Measurements from ENCODE around the gene DLG4. TPM values are rescaled to one million over a fixed set of nuclear protein-coding genes. Genes with fewer than 3 reads are reported as not detected.

The DLG4 gene
- total RNA-seq, 1 donor from 2014 or later: 44.3 TPM

- TF ChIP-seq, protein P1, sequence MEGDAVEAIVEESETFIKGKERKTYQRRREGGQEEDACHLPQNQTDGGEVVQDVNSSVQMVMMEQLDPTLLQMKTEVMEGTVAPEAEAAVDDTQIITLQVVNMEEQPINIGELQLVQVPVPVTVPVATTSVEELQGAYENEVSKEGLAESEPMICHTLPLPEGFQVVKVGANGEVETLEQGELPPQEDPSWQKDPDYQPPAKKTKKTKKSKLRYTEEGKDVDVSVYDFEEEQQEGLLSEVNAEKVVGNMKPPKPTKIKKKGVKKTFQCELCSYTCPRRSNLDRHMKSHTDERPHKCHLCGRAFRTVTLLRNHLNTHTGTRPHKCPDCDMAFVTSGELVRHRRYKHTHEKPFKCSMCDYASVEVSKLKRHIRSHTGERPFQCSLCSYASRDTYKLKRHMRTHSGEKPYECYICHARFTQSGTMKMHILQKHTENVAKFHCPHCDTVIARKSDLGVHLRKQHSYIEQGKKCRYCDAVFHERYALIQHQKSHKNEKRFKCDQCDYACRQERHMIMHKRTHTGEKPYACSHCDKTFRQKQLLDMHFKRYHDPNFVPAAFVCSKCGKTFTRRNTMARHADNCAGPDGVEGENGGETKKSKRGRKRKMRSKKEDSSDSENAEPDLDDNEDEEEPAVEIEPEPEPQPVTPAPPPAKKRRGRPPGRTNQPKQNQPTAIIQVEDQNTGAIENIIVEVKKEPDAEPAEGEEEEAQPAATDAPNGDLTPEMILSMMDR (IDR thresholded peaks at IDR 0.05; ENCODE audit: unreplicated experiment): no peak
- H3K4me3 Mint-ChIP-seq (ENCODE audit: unreplicated experiment): no peak overlapping the region
- peaks cover 15% of the 10 kb centered on the region for H3K4me1 Mint-ChIP-seq (ENCODE audit: unreplicated experiment)
- H3K27me3 Mint-ChIP-seq (ENCODE audit: unreplicated experiment): peaks cover 24% of the 10 kb centered on the region
- H3K36me3 Mint-ChIP-seq (ENCODE audit: low read depth, unreplicated experiment): peaks cover 40% of the 10 kb centered on the region
- no peak overlapping the region for H3K27ac Mint-ChIP-seq (ENCODE audit: unreplicated experiment)
- no peaks in the 10 kb centered on the region for H3K9me3 Mint-ChIP-seq (ENCODE audit: unreplicated experiment)
- DNase-seq (ENCODE audit: low spot score): no peak
Measured at GRCh38 chr17:7224661-7225111, 5.0 kb upstream of the DLG4 start.

GRCh38 chr17:7224110-7224509 lies 4.5 kb upstream of the DLG4 start:
- H3K4me3 Mint-ChIP-seq (ENCODE audit: unreplicated experiment): peak overlapping the region; percentile 73
- TF ChIP-seq, protein P1 (IDR thresholded peaks at IDR 0.05; ENCODE audit: unreplicated experiment): no peak
- H3K27me3 Mint-ChIP-seq (ENCODE audit: unreplicated experiment): peaks cover 28% of the 10 kb centered on the region
- H3K4me1 Mint-ChIP-seq (ENCODE audit: unreplicated experiment): peaks cover 19% of the 10 kb centered on the region
- H3K36me3 Mint-ChIP-seq (ENCODE audit: low read depth, unreplicated experiment): peaks cover 35% of the 10 kb centered on the region
- no peak for DNase-seq (ENCODE audit: low spot score)
- H3K9me3 Mint-ChIP-seq (ENCODE audit: unreplicated experiment): no peaks in the 10 kb centered on the region
- H3K27ac Mint-ChIP-seq (ENCODE audit: unreplicated experiment): peak overlapping the region; percentile 19

GRCh38 chr17:7223375-7223774 lies 3.7 kb upstream of the DLG4 start:
- no peak for DNase-seq (ENCODE audit: low spot score)
- no peaks in the 10 kb centered on the region for H3K9me3 Mint-ChIP-seq (ENCODE audit: unreplicated experiment)
- peaks cover 28% of the 10 kb centered on the region for H3K36me3 Mint-ChIP-seq (ENCODE audit: low read depth, unreplicated experiment)

DNA sequence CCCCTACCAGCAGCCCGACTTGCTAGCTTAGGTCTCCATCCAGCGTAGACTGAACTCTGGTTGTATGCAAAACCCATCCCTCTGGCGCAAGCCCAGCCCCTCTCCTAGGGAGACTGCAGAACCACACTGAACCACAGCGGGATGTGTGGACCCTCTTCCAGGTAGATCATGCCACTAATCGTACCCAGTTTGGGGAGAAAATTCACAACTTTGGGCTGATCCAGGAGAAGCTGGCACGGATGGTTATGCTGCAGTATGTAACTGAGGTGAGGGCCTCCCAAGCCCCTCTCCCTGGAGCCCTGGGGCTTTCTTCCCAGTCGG lies 3.3 kb upstream of the DLG4 start:
- Mint-ChIP-seq H3K4me3 (ENCODE audit: unreplicated experiment) (no peak overlapping the region), H3K4me1 (ENCODE audit: unreplicated experiment) (peaks cover 27% of the 10 kb centered on the region), H3K36me3 (ENCODE audit: low read depth, unreplicated experiment) (peaks cover 24% of the 10 kb centered on the region)

More at GRCh38 chr17:7223375-7223774, 3.7 kb upstream of the DLG4 start:
- TF ChIP-seq, protein P1 (IDR thresholded peaks at IDR 0.05; ENCODE audit: unreplicated experiment): no peak
- peak overlapping the region; percentile 73 for H3K4me3 Mint-ChIP-seq (ENCODE audit: unreplicated experiment)
- H3K27me3 Mint-ChIP-seq (ENCODE audit: unreplicated experiment): peaks cover 35% of the 10 kb centered on the region
- no peak overlapping the region for H3K27ac Mint-ChIP-seq (ENCODE audit: unreplicated experiment)
- H3K4me1 Mint-ChIP-seq (ENCODE audit: unreplicated experiment): peaks cover 23% of the 10 kb centered on the region

More for the DNA sequence above, 3.3 kb upstream of the DLG4 start:
- TF ChIP-seq, protein P1 (IDR thresholded peaks at IDR 0.05; ENCODE audit: unreplicated experiment): no peak
- Mint-ChIP-seq H3K27me3 (ENCODE audit: unreplicated experiment) (peaks cover 37% of the 10 kb centered on the region), H3K9me3 (ENCODE audit: unreplicated experiment) (no peaks in the 10 kb centered on the region), H3K27ac (ENCODE audit: unreplicated experiment) (no peak overlapping the region)
- no peak for DNase-seq (ENCODE audit: low spot score)
